WTC11 (cell line): ENCODE results near the gene SLC8A2. TPM values are rescaled to one million over a fixed set of nuclear protein-coding genes. Genes with fewer than 3 reads are reported as not detected.

Experiments used
- ATAC-seq: fragments of 200-7000 bp; cut with Tn5 transposase; 2 replicates; pipeline ENCODE4 v1.10.0; 2021; ENCODE audit warnings: mild to moderate bottlenecking, moderate library complexity
- CTCF ChIA-PET: fragments of 300-600 bp; sonication (Branson Sonifier 250); formaldehyde crosslinking; loops from one replicate; lab custom pipeline; 2021; ENCODE audit warnings: antibody characterized with exemption; lab: Charles Lee
- POLR2A ChIA-PET: fragments of 350-600 bp; sonication (Branson Sonifier 250); formaldehyde crosslinking; loops from one replicate; lab custom pipeline; 2021; ENCODE audit warnings: antibody characterized with exemption; lab: Charles Lee
- DNase-seq: peaks from one replicate; pipeline ENCODE4 v3.0.0; 2021; ENCODE audit warnings: low spot score
- H3K27ac Mint-ChIP-seq: 2 replicates; pipeline ENCODE4 v1.8.0; 2021; ENCODE audit warnings: mixed read lengths
- H3K27me3 Mint-ChIP-seq: 2 replicates; pipeline ENCODE4 v1.8.0; 2021; ENCODE audit warnings: low read depth, mild to moderate bottlenecking, moderate library complexity, mixed read lengths
- H3K36me3 Mint-ChIP-seq: 2 replicates; pipeline ENCODE4 v1.8.0; 2021; ENCODE audit warnings: mixed read lengths
- H3K4me1 Mint-ChIP-seq: 2 replicates; pipeline ENCODE4 v1.8.0; 2022; ENCODE audit warnings: mixed read lengths
- H3K4me3 Mint-ChIP-seq: 2 replicates; pipeline ENCODE4 v1.8.0; 2021; ENCODE audit warnings: mild to moderate bottlenecking, moderate library complexity, mixed read lengths
- H3K9me3 Mint-ChIP-seq: 2 replicates; pipeline ENCODE4 v1.8.0; 2021; ENCODE audit warnings: mixed read lengths
- ETV6 ChIP-seq: sonication (generic); formaldehyde crosslinking; IDR thresholded peaks from 2 replicates; pipeline ENCODE4 v1.8.1; 2022; ENCODE audit warnings: mild to moderate bottlenecking, missing genetic modification reagents
- GTF2I ChIP-seq: fragments of 250-450 bp; sonication (Bioruptor Pico); conservative IDR thresholded peaks from 2 replicates; pipeline ENCODE4 v1.4.0; 2021; ENCODE audit warnings: mild to moderate bottlenecking
- MXD4 ChIP-seq: fragments of 250-450 bp; sonication (Bioruptor Pico); IDR thresholded peaks from 2 replicates; pipeline ENCODE4 v1.8.0; 2021; ENCODE audit warnings: mild to moderate bottlenecking, moderate library complexity, borderline replicate concordance
- SP1 ChIP-seq: sonication (generic); formaldehyde crosslinking; conservative IDR thresholded peaks from 2 replicates; pipeline ENCODE4 v1.8.1; 2022; ENCODE audit warnings: missing genetic modification reagents
- TEAD4 ChIP-seq: sonication (generic); formaldehyde crosslinking; IDR thresholded peaks from 2 replicates; pipeline ENCODE4 v1.8.0; 2022; ENCODE audit warnings: mild to moderate bottlenecking, missing genetic modification reagents
- TP53 ChIP-seq: sonication (generic); formaldehyde crosslinking; IDR thresholded peaks from 2 replicates; pipeline ENCODE4 v1.8.1; 2023; ENCODE audit warnings: mild to moderate bottlenecking, missing genetic modification reagents
- ZBTB21 ChIP-seq: sonication (generic); formaldehyde crosslinking; IDR thresholded peaks from 2 replicates; pipeline ENCODE4 v1.8.1; 2023; ENCODE audit warnings: mild to moderate bottlenecking, missing genetic modification reagents, borderline replicate concordance
- total RNA-seq: library from RNA; stranded (reverse); gene quantifications from 3 replicates; pipeline ENCODE4 v1.2.3, GENCODE V29; 2021
- TF ChIP-seq, protein P1 (sequence below): sonication (generic); formaldehyde crosslinking; IDR thresholded peaks from 2 replicates; pipeline ENCODE4 v1.8.0; 2023; ENCODE audit warnings: missing genetic modification reagents, mild to moderate bottlenecking, borderline replicate concordance
- TF ChIP-seq, protein P2 (sequence below): sonication (generic); formaldehyde crosslinking; IDR thresholded peaks from 2 replicates; pipeline ENCODE4 v1.8.1; 2023; ENCODE audit warnings: mild to moderate bottlenecking, missing genetic modification reagents, moderate library complexity
- TF ChIP-seq, protein P3 (sequence below): sonication (generic); formaldehyde crosslinking; IDR thresholded peaks from 2 replicates; pipeline ENCODE4 v1.8.0; 2023; ENCODE audit warnings: mild to moderate bottlenecking, missing genetic modification reagents
- TF ChIP-seq, protein P4 (sequence below): sonication (generic); formaldehyde crosslinking; IDR thresholded peaks from 2 replicates; pipeline ENCODE4 v1.8.0; 2022; ENCODE audit warnings: mild to moderate bottlenecking, missing genetic modification reagents

SLC8A2 gene
- total RNA-seq, 1 experiment from 2014 or later: 6.5 TPM

DNA sequence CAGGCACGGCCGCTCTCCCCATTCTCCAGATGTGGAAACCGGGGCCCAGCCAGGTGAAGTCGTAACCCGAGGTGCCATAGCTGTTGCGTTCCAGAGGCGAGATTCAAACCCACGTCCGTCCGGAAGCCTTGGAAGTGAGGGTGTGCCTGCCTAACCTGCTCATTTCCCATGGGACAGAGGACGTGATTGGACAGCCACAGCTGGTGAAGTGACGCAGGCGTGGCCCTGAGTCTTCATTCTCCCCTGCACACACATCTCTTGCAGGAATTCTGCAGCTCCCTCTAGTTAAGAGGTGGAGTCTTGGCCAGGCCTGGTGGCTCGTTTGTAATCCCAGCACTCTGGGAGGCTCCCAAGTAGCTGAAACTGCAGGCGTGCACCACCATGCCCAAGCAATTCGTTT lies 69.2 kb downstream of the SLC8A2 start:
- no peaks in the 10 kb centered on the region for H3K36me3 Mint-ChIP-seq
- DNase-seq (no peak), ATAC-seq (no peak)
- H3K27me3 Mint-ChIP-seq: peaks cover 4% of the 10 kb centered on the region; the same call in 1 of the 2 replicates
- peaks cover 25% of the 10 kb centered on the region for H3K4me1 Mint-ChIP-seq
- H3K27ac Mint-ChIP-seq: no peak overlapping the region
- TF ChIP-seq ETV6 (CRISPR knock-in tag): no peak
- TF ChIP-seq TEAD4 (CRISPR knock-in tag): no peak
- TF ChIP-seq MXD4 (CRISPR knock-in tag): no peak
- no peak for TF ChIP-seq ZBTB21 (CRISPR knock-in tag)
- TF ChIP-seq, protein P1, sequence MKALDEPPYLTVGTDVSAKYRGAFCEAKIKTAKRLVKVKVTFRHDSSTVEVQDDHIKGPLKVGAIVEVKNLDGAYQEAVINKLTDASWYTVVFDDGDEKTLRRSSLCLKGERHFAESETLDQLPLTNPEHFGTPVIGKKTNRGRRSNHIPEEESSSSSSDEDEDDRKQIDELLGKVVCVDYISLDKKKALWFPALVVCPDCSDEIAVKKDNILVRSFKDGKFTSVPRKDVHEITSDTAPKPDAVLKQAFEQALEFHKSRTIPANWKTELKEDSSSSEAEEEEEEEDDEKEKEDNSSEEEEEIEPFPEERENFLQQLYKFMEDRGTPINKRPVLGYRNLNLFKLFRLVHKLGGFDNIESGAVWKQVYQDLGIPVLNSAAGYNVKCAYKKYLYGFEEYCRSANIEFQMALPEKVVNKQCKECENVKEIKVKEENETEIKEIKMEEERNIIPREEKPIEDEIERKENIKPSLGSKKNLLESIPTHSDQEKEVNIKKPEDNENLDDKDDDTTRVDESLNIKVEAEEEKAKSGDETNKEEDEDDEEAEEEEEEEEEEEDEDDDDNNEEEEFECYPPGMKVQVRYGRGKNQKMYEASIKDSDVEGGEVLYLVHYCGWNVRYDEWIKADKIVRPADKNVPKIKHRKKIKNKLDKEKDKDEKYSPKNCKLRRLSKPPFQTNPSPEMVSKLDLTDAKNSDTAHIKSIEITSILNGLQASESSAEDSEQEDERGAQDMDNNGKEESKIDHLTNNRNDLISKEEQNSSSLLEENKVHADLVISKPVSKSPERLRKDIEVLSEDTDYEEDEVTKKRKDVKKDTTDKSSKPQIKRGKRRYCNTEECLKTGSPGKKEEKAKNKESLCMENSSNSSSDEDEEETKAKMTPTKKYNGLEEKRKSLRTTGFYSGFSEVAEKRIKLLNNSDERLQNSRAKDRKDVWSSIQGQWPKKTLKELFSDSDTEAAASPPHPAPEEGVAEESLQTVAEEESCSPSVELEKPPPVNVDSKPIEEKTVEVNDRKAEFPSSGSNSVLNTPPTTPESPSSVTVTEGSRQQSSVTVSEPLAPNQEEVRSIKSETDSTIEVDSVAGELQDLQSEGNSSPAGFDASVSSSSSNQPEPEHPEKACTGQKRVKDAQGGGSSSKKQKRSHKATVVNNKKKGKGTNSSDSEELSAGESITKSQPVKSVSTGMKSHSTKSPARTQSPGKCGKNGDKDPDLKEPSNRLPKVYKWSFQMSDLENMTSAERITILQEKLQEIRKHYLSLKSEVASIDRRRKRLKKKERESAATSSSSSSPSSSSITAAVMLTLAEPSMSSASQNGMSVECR (CRISPR knock-in tag): no peak
- TF ChIP-seq TP53 (CRISPR knock-in tag): no peak
- TF ChIP-seq, protein P2, sequence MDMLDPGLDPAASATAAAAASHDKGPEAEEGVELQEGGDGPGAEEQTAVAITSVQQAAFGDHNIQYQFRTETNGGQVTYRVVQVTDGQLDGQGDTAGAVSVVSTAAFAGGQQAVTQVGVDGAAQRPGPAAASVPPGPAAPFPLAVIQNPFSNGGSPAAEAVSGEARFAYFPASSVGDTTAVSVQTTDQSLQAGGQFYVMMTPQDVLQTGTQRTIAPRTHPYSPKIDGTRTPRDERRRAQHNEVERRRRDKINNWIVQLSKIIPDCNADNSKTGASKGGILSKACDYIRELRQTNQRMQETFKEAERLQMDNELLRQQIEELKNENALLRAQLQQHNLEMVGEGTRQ (CRISPR knock-in tag): no peak
- no peak for TF ChIP-seq SP1
- H3K4me3 Mint-ChIP-seq: no peak overlapping the region
- no peaks in the 10 kb centered on the region for H3K9me3 Mint-ChIP-seq
- ChIA-PET POLR2A (interaction anchor here (0.6 kb wide), 1 partner anchor 164 kb away, joined by 4 read pairs; no protein-coding TSS in a partner anchor), CTCF (interaction anchor here (1.0 to 6.0 kb wide), 4 partner anchors 11 to 159 kb away, joined by 3 to 51 read pairs (median 4); partner anchors contain the start of gene DHX34)

DNA sequence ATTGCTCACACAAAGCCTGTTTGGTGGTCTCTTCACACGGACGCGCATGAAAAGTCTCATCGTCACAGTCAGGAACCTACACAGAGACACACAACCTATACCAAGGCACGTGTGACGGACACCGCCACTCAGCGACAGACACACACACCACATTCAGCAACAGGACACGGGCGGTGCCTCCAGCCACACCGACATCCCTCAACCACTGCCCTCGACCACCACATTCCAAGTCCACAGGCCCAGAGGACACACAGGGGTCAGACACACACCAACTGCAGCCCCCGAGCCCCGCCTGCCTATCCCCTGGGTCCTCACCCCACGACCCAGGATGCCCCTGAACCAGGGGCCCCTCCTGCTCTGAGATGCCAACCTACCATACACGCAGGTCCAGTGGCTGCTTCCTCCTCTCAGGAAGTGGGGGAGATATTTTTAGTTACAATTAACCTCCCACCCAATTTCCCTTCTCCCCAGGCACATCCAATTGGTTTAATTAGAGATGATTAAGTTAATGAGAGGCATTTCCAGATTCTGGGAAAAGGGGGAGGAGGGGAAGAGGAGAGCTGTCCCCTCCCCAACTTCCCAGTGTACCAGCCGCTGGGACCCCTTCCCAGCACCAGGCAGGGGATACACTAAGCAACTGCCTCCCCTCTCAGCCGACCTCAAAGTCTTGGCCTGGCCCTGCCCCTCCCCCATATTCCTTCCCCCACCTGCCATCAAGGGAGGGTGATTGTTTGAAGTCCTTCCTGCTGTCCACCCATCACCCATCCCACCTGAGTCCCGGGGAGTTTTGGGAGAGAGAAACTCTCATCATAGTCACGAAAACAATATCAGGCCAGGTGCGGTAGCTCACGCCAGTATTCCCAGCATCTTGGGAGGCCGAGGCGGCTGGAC lies 72.7 kb downstream of the SLC8A2 start:
- CTCF ChIA-PET: interaction anchor here (0.7 to 6.0 kb wide), 3 partner anchors 7 to 314 kb away, joined by 3 to 51 read pairs (median 4); no protein-coding TSS in a partner anchor
- DNase-seq: peak; percentile 33
- POLR2A ChIA-PET: no interaction called here
- peaks cover 6% of the 10 kb centered on the region for H3K36me3 Mint-ChIP-seq
- TF ChIP-seq, protein P3, sequence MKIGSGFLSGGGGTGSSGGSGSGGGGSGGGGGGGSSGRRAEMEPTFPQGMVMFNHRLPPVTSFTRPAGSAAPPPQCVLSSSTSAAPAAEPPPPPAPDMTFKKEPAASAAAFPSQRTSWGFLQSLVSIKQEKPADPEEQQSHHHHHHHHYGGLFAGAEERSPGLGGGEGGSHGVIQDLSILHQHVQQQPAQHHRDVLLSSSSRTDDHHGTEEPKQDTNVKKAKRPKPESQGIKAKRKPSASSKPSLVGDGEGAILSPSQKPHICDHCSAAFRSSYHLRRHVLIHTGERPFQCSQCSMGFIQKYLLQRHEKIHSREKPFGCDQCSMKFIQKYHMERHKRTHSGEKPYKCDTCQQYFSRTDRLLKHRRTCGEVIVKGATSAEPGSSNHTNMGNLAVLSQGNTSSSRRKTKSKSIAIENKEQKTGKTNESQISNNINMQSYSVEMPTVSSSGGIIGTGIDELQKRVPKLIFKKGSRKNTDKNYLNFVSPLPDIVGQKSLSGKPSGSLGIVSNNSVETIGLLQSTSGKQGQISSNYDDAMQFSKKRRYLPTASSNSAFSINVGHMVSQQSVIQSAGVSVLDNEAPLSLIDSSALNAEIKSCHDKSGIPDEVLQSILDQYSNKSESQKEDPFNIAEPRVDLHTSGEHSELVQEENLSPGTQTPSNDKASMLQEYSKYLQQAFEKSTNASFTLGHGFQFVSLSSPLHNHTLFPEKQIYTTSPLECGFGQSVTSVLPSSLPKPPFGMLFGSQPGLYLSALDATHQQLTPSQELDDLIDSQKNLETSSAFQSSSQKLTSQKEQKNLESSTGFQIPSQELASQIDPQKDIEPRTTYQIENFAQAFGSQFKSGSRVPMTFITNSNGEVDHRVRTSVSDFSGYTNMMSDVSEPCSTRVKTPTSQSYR (CRISPR knock-in tag): 0 out of 2 replicates have a peak, but pooled peaks have one; percentile 53
- TF ChIP-seq, protein P4, sequence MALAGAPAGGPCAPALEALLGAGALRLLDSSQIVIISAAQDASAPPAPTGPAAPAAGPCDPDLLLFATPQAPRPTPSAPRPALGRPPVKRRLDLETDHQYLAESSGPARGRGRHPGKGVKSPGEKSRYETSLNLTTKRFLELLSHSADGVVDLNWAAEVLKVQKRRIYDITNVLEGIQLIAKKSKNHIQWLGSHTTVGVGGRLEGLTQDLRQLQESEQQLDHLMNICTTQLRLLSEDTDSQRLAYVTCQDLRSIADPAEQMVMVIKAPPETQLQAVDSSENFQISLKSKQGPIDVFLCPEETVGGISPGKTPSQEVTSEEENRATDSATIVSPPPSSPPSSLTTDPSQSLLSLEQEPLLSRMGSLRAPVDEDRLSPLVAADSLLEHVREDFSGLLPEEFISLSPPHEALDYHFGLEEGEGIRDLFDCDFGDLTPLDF (CRISPR knock-in tag): 0 out of 2 replicates have a peak, but pooled peaks have one; percentile 34
- TF ChIP-seq GTF2I: no peak
- TF ChIP-seq, all 79 proteins: peak for 2
- Mint-ChIP-seq H3K4me1 (peaks cover 28% of the 10 kb centered on the region), H3K27ac (peak overlapping the region; percentile 96), H3K27me3 (peaks cover under 1% of the 10 kb centered on the region; the same call in 1 of the 2 replicates), H3K4me3 (peak overlapping the region; percentile 13), H3K9me3 (peaks cover 7% of the 10 kb centered on the region)
- ATAC-seq: peak; percentile 77
